Right atrium auricular region (tissue), 2 donors: Measurements from ENCODE around the gene GSTP1. TPM values are rescaled to one million over a fixed set of nuclear protein-coding genes. Genes with fewer than 3 reads are reported as not detected.
A peak's percentile ranks its signal among the peaks of the same experiment; 100 is the strongest.

Experiments used
- DNase-seq: peaks from one replicate; pipeline ENCODE4 v3.0.0-alpha.2; 2019; ENCODE audit warnings: low spot score
- H3K27ac ChIP-seq, 2 donors: fragments of 200-600 bp; sonication (generic); 1 replicate in 1 of 2; 2 replicates in 1 of 2; pipeline ENCODE4 v1.5.1; 2016 to 2019
- H3K27me3 ChIP-seq, 2 donors: fragments of 200-600 bp; sonication (generic); one replicate each; pipeline versions ENCODE4 v1.5.1 to v1.6.0; 2017 to 2019
- H3K36me3 ChIP-seq: fragments of 200-600 bp; sonication (generic); one replicate; pipeline ENCODE4 v1.5.1; 2016
- H3K4me1 ChIP-seq, 2 donors: fragments of 200-600 bp; sonication (generic); one replicate each; pipeline versions ENCODE4 v1.5.1 to v1.6.0; 2017 to 2019
- H3K4me3 ChIP-seq, 2 donors: fragments of 200-600 bp; sonication (generic); 1 replicate in 1 of 2; 2 replicates in 1 of 2; pipeline ENCODE4 v1.5.1; 2017 to 2019; ENCODE audit warnings: mild to moderate bottlenecking in 1 of 2, moderate library complexity in 1 of 2
- H3K9me3 ChIP-seq, 2 donors: fragments of 200-600 bp; sonication (generic); one replicate each; pipeline ENCODE4 v1.5.1; 2019
- CTCF ChIP-seq, 2 donors: fragments of 200-600 bp; sonication (generic); IDR thresholded peaks; one replicate each; pipeline ENCODE4 v1.5.1; 2019; ENCODE audit warnings: antibody characterized with exemption in 2 of 2
- total RNA-seq, 2 donors: library from RNA; depleted of rRNA; stranded (reverse); fragments of >200 nt; gene quantifications; one replicate each; pipeline ENCODE4 v1.1.0, GENCODE V29; 2016

The GSTP1 gene
- total RNA-seq, 2 donors from 2014 or later = 249 to 944 TPM

- Histone ChIP-seq H3K27me3 (no peaks in the 10 kb centered on the region), H3K9me3 (no peaks in the 10 kb centered on the region), H3K27ac (peak overlapping the region; percentile 93 to 95), H3K4me1 (peaks cover 0 to 31% of the 10 kb centered on the region in 2 donors), H3K4me3 (peak overlapping the region; percentile 54 to 69), H3K36me3 (no peaks in the 10 kb centered on the region)
- peak; percentile 51 to 81 for TF ChIP-seq CTCF (IDR thresholded peaks at IDR 0.05)
- DNase-seq = peak; percentile 97
These were observed 46.8 kb downstream of the GSTP1 start for GRCh38 chr11:67630228-67630942.

GRCh38 chr11:67630943-67631331 is 47.3 kb downstream of the GSTP1 start:
- Histone ChIP-seq H3K9me3 (no peaks in the 10 kb centered on the region), H3K27me3 (no peaks in the 10 kb centered on the region), H3K4me1 (peaks cover 0 to 31% of the 10 kb centered on the region in 2 donors), H3K4me3 (peak overlapping the region; percentile 37 to 69), H3K27ac (peak overlapping the region; percentile 93 to 95), H3K36me3 (no peaks in the 10 kb centered on the region)
- DNase-seq = no peak
- peak in 1 of 2 donors; percentile 26 for TF ChIP-seq CTCF (IDR thresholded peaks at IDR 0.05)

- Histone ChIP-seq H3K4me3 (no peak overlapping the region), H3K27ac (peak overlapping the region; percentile 93 to 95), H3K4me1 (peaks cover 0 to 31% of the 10 kb centered on the region in 2 donors), H3K36me3 (no peaks in the 10 kb centered on the region), H3K9me3 (no peaks in the 10 kb centered on the region), H3K27me3 (no peaks in the 10 kb centered on the region)
- DNase-seq = no peak
- no peak for TF ChIP-seq CTCF (IDR thresholded peaks at IDR 0.05)
These were observed 47.8 kb downstream of the GSTP1 start for GRCh38 chr11:67631411-67631810.

- Histone ChIP-seq H3K9me3 (no peaks in the 10 kb centered on the region), H3K27me3 (no peaks in the 10 kb centered on the region), H3K27ac (no peak overlapping the region), H3K36me3 (no peaks in the 10 kb centered on the region), H3K4me1 (peaks cover 0 to 31% of the 10 kb centered on the region in 2 donors), H3K4me3 (no peak overlapping the region)
- no peak for TF ChIP-seq CTCF (IDR thresholded peaks at IDR 0.05)
- no peak for DNase-seq
These were observed 48.2 kb downstream of the GSTP1 start for GRCh38 chr11:67631853-67632174.

GRCh38 chr11:67632175-67632981 is 48.8 kb downstream of the GSTP1 start:
- Histone ChIP-seq H3K27me3 (no peaks in the 10 kb centered on the region), H3K4me1 (peaks cover 0 to 31% of the 10 kb centered on the region in 2 donors), H3K4me3 (no peak overlapping the region), H3K36me3 (no peaks in the 10 kb centered on the region), H3K9me3 (no peaks in the 10 kb centered on the region), H3K27ac (no peak overlapping the region)
- TF ChIP-seq CTCF (IDR thresholded peaks at IDR 0.05) = no peak
- no peak for DNase-seq
